Mesenteric fat pad (tissue), 1 donor: Measurements from ENCODE around the gene MBOAT2. TPM values are rescaled to one million over a fixed set of nuclear protein-coding genes. Genes with fewer than 3 reads are reported as not detected.

ENCODE experiments used
- DNase-seq: peaks from one replicate; pipeline ENCODE4 v3.0.0-alpha.2; 2020; ENCODE audit warnings: low spot score
- total RNA-seq: library from RNA; stranded (reverse); fragmentation: NEBNext Ultra II Directional; extraction: Animal tissue kit (Norgen Biotek cat#: 25700); gene quantifications from one replicate; pipeline ENCODE4 v1.2.1, GENCODE V29; 2021
- donor health status: DM: yes; HTN: yes; CAD: no.

MBOAT2 gene
- total RNA-seq, 1 donor from 2014 or later, result 5.5 TPM

- no peak for DNase-seq
Measured at GRCh38 chr2:8861797-8862196, 141.7 kb downstream of the MBOAT2 start.

- no peak for DNase-seq
Measured at GRCh38 chr2:8860239-8860638, 143.2 kb downstream of the MBOAT2 start.

GRCh38 chr2:8858910-8859309 lies 144.6 kb downstream of the MBOAT2 start:
- no peak for DNase-seq

DNA sequence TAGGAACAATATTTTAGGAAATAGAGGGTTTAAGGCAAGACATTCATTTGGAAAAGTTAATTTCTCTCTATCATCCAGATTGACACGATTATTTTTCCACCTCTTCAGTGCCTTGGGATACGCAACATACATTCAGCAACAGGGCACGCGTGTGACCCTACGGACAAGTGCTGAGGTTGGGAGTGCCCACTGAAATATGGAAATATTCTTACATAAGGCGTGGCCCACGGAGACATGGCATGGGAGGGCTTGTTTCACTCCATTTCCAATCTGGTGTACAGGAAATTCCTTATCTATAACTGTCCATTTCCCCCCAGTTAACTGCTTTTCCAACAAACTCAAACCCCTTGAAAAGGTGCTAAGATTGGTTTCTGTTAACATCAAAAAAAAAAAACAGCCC lies 145.2 kb downstream of the MBOAT2 start:
- no peak for DNase-seq

- DNase-seq, result no peak
Measured at GRCh38 chr2:8857709-8858108, 145.8 kb downstream of the MBOAT2 start.

DNA sequence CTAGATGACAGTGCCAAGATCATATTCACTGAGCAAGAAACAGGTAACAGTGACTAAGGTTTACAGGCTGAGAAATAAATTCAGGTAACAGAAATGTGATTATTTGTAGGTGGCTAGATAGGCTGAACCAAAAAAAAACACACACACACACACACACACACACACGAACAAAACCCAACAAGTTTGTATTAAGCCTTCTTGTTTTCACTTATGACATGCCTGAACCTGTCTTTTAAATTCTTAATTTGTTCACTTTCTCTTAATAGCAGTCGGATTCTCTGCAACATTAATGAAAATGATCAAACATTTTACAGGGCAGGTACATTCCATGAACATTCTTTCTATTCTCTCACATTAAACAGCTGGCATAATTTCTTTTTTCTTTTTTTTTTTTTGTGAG lies 147.3 kb downstream of the MBOAT2 start:
- DNase-seq, result no peak

DNA sequence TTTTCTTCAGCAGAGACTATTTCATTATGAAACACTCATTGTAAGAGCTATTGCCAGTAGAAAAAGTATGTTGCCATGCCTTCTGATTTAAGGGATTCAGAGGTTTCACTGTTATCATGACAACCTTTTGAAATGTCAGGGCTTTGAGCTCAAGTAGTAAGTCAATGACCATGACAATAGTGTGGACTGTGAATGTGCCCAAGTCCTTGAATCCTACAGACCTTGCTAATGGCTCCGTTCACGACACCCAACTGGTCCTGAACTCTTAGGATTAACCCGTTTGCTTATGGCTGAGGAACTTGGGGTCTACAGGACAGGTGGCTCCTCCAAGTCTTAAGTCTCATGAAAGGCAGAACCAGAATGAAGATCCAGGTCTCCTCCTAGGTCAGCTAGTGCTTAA lies 148.5 kb downstream of the MBOAT2 start:
- no peak for DNase-seq

DNA sequence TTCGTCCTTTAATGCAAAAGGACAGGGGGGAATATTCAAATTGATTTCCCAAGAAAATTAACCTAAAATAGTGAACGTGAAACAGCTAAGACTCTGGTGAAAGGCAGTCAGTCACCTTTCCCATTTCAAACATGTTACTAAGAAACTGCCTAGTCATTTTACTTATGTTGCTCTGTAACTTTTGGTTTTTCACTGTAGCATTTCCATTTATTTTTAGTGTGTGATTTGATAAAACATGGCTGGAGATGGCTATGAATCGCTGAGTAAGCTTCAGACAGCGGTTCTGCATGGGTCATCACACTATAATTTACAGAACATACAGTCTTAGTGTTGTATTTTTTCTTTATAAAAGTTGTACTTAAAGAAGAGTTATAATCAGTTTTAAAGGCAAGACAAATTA lies 150.1 kb downstream of the MBOAT2 start:
- DNase-seq, result no peak

DNA sequence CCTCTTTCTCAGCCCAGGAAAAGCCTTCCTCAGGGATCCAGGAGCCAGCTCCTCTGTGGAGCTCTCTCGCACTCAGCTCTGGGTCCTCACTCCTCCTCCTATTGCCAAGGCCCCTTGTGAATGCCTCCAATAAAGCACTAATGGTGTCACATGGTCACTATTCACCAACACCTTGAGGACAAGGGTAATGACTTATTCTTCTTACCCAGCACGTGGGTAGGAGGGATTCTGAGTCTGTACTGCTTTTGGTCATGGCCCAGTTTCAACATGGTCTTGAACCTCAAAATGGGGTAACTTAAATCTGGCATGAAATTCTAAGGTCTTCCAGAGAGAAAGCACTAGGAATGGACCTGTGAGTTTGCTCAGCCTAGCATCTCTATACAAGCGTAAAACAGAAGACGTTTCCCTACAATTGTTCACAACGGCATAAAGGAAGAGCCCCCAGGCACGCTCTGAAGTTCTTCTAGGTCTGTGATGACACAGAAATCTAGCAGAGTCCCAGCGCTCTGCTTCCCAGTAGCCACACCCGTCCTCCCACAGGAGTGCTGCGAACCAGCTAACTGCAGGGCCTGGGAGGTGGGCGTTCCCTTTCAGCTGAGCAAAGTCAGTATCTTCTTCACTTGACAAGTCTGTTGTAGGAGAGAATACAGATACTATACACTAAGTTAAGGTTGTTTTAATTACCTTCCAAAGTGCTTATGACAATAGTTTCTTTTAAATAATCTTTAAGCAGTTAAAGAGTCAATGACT lies 151.5 kb downstream of the MBOAT2 start:
- no peak for DNase-seq

GRCh38 chr2:8850845-8851487 lies 152.5 kb downstream of the MBOAT2 start:
- DNase-seq, result no peak

DNA sequence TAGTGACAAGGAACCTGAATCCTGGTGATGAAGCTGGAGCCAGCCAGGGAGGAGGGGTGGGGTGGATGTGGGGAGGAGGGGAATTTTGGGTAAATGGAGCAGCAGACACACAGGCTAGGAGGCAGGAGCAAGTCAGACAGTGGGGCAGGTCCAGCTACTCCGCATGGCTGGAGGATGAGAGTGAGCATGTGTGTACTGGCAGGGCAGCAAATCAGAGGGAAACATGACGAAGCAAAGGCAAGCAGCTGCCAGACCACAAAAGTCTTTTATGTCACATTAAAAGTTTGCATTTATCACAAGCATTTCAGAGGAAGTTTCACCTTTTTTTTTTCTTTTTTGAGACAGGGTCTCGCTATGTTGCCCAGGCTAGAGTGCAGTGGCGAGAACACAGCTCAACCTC lies 154.2 kb downstream of the MBOAT2 start:
- no peak for DNase-seq

GRCh38 chr2:8848328-8849100 lies 155.0 kb downstream of the MBOAT2 start:
- DNase-seq, result no peak

DNA sequence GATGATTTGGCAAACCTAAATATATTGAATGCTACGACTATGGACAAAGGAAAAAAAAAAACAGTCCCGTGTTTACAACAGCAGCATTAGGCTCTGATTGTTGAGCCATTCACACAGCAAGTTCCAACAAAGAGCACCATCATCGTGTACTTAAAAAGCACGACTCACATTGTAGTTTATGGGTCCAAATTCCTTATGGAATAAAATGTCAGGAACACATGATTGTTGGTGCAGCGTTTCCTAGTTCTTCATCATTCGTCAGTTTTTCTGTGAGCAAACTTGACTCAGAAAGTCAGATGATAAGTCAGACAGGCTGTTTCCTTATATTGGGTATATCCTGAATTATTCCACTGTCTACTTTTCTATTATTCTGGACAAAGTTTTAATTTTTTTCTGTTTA lies 156.1 kb downstream of the MBOAT2 start:
- DNase-seq, result no peak

DNA sequence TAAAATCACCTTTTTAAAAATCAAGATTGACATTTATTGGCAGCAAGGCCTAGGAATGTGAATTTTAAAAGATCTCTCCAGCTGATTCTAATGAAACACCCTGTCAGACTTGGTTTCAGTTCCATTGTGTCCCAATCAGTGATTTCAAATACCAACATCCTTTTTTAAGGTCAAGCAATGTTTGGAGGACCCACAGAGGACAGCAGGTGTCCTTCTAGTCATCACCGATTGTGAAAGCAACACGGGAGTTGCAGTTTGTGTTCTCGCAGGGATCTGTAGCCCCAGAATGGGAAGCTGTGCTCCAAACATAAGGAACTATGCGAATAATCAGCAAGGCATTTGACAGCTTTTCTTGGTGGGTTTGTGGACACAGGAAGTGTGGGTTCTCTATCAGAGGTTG lies 161.6 kb downstream of the MBOAT2 start:
- DNase-seq, result no peak

DNA sequence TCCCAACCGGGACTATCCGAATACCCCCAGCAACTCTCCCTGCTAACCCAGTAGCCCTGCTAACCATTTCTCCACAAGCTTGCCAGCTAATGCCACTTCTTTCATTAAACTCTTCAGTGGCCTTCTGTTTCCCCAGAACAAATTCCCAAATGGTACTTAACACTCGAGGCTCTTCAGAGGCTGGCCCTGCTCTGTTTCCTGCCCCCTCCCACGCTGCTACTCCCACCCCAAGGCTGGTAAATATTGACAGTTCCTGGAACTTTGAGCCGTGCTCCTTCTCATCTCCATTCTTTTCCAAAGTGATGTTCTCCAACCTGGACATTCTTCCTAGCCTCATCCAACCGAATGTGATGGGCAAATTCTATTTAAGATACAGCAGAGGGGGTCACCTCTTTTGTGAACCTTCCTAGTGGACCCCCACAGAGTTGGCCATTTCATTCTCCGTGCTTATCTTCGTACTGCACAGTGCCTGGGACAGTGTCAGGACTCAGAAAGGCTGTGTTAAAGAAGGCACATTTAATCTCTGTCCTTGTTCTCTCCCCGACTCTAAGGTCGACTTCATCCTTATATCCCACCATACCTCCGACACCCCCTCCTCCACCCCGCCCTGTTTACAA lies 162.9 kb downstream of the MBOAT2 start:
- DNase-seq, result no peak

GRCh38 chr2:8839189-8839965 lies 164.1 kb downstream of the MBOAT2 start:
- DNase-seq, result no peak

- DNase-seq, result no peak
Measured at GRCh38 chr2:8837795-8838140, 165.7 kb downstream of the MBOAT2 start.

DNA sequence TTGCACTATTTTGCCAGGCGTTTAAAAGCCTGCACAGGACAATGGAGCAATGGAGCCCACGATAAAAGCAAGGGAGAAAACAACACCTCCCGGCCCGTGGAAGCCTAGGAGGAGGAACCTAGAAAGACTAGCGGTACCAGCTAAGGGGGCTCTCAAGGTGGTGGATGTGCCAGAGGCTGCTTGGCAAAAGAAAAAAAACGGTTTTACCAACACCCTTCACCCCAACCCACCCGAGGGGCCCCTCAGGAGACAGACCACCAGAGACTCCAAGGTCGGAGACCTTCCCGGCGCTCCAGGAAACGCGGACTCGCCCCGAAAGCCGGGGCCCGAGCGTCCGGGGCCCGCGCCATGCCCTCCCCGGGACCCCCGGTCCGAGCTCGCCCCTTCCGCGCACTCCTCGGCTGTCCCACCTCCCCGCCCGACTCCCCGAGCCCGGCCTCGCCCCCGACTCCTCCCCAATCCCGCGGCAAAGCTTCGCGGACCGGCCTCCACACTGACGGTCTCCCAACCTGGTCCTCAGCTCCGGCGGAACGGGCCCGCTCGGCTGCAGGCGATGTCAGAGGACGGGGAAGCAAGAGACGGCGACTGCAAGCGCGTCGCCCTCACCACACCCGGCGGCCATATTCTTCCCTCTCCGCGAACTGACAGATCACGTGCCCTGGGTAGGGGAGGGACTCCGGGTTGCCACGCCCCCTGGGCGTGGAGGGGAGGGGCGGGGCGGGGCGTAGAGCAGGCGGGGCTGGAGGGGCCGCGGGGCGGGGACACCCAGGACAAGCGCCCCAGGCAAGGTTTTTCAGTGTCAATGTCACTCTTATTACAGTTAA lies 166.3 kb downstream of the MBOAT2 start, which contains the start of gene KIDINS220:
TSS of gene KIDINS220 (minus strand) at position 643 of the 824 bp plus-strand sequence. CDS start 10,520 bp downstream, outside the sequence.
- peak; percentile 94 for DNase-seq

DNA sequence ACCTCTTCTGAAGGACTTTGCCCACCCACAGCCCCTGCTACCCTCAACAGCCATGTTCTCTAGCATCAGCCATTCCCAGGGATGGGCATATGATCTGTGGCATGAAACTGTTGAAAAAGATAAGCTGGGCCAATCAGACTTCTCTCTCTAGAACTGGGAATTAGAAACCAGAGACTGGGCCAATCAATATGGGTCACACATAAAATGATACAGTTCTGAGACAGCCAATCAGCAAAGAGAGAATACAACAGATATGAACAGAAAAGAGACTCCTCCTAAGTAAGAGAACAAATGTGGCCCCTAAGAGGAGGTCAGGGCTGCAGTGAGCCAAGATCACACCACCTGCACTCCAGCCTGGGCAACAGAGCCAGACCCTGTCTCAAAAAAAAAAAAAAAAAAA lies 168.2 kb downstream of the MBOAT2 start:
- no peak for DNase-seq

GRCh38 chr2:8833853-8834252 lies 169.6 kb downstream of the MBOAT2 start:
- no peak for DNase-seq
